Activated T-cell treated with anti-CD3 and anti-CD28 coated beads, Interleukin-2, amount 50 U/mL, for 24 hours (primary cell): ENCODE measurements around the gene SLC35F5.
"Not testable (repeated sequence)": the region's sequence is repeated elsewhere in the genome, so short reads cannot be mapped to it uniquely, and the experiment has no call there.

Experiments used
- DNase-seq: peaks from one replicate; pipeline ENCODE4 v3.0.0-alpha.2; 2020
- H3K27ac Mint-ChIP-seq: 2 replicates; pipeline ENCODE4 v1.8.0; 2020; ENCODE audit warnings: mild to moderate bottlenecking, mixed read lengths
- H3K27me3 Mint-ChIP-seq: 2 replicates; pipeline ENCODE4 v1.8.0; 2020; ENCODE audit warnings: mixed read lengths
- H3K36me3 Mint-ChIP-seq: 2 replicates; pipeline ENCODE4 v1.8.0; 2020; ENCODE audit warnings: low read depth, mixed read lengths
- H3K4me1 Mint-ChIP-seq: 2 replicates; pipeline ENCODE4 v1.8.0; 2020; ENCODE audit warnings: low read depth, mixed read lengths
- H3K4me3 Mint-ChIP-seq: 2 replicates; pipeline ENCODE4 v1.8.0; 2020; ENCODE audit warnings: mild to moderate bottlenecking, moderate library complexity, mixed read lengths
- H3K9me3 Mint-ChIP-seq: 2 replicates; pipeline ENCODE4 v1.8.0; 2020; ENCODE audit warnings: mixed read lengths

SLC35F5 gene

DNA sequence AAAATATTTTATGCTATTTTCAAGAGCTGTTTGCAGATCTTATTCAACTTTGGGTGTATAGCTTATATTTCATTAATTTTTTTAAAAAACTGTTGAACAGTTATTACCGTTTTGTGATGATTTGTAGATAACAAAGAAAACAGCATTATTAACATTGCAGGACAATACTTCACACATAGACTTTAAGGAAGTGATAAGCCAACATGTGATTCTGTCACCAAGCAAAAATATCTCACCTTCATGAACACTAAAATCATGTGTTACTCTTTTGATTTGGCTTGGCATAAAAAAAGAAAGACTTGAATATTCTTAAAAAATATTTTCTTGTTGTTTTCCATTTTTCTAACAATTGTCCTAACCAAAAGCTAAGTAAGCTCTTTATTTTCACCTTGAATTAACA is 33.0 kb downstream of the SLC35F5 start:
- no peaks in the 10 kb centered on the region for H3K9me3 Mint-ChIP-seq
- H3K4me3 Mint-ChIP-seq: no peak overlapping the region
- H3K27me3 Mint-ChIP-seq: no peaks in the 10 kb centered on the region
- no peak for DNase-seq
- H3K27ac Mint-ChIP-seq: no peak overlapping the region
- H3K4me1 Mint-ChIP-seq: peaks cover 2% of the 10 kb centered on the region
- peaks cover 45% of the 10 kb centered on the region for H3K36me3 Mint-ChIP-seq

DNA sequence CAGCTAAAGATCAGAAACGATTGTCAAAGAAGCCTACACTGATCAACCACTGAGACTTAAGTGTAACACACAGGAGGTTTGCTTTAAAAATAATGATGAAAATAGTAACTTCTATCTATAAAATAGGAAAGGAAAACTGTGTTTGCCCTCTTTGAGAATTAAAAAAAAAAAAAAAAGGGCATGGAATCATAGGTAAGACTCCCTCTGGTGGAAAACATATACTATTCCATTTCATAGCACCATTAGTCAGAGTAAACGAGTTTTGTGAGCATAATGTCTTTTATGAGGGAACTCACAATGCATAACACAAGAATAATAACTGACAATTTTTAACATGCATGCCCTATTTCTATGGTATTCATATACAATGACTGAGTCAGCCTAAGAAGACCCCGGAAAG is 36.3 kb downstream of the SLC35F5 start:
- Mint-ChIP-seq H3K27ac (no peak overlapping the region), H3K36me3 (peaks cover 53% of the 10 kb centered on the region), H3K4me3 (no peak overlapping the region), H3K27me3 (no peaks in the 10 kb centered on the region), H3K9me3 (no peaks in the 10 kb centered on the region), H3K4me1 (no peaks in the 10 kb centered on the region)
- no peak for DNase-seq

DNA sequence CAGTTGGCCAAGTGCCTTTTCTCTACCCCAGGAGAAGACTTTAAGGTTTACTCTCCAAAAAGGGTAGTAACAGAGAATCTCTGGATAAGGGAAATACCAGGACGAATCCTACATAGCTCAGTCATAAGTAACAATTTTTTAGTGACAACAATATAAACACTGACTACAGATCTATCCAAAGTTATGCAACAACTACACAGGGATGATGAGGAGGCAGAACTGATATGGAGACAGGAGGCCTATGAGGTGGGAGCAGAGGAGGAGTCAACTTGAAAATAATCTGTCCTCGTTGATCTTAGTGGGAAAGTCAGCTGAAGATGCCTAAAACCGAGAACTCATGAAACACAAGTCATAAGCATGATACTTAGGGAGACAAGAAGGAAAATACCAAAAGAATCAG is 40.2 kb downstream of the SLC35F5 start:
- H3K9me3 Mint-ChIP-seq: no peaks in the 10 kb centered on the region
- H3K27me3 Mint-ChIP-seq: no peaks in the 10 kb centered on the region
- H3K36me3 Mint-ChIP-seq: peaks cover 63% of the 10 kb centered on the region
- H3K4me1 Mint-ChIP-seq: peaks cover 3% of the 10 kb centered on the region
- no peak overlapping the region for H3K27ac Mint-ChIP-seq
- no peak overlapping the region for H3K4me3 Mint-ChIP-seq
- no peak for DNase-seq

DNA sequence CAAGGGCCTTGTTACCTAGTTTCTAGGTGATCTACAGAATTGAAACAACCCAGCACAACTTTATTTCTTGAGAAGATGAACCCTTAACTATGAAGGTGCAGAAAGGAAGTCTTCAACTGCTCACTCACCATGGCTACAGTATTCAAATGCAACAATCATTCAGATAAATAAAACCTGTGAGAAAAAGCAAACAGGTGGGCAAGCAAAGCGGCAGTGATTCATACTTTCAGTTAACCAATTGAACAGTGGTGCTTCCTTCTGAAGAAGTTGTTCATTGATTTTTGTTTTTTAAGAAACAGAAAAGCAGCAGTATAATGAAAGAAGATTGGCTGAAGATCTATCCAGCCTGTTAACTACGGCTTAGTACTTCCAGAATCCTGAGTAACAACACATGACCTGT is 43.5 kb downstream of the SLC35F5 start:
- H3K9me3 Mint-ChIP-seq: no peaks in the 10 kb centered on the region
- no peak overlapping the region for H3K4me3 Mint-ChIP-seq
- no peaks in the 10 kb centered on the region for H3K27me3 Mint-ChIP-seq
- peaks cover 50% of the 10 kb centered on the region for H3K36me3 Mint-ChIP-seq
- peaks cover 3% of the 10 kb centered on the region for H3K4me1 Mint-ChIP-seq
- H3K27ac Mint-ChIP-seq: no peak overlapping the region
- DNase-seq: no peak

DNA sequence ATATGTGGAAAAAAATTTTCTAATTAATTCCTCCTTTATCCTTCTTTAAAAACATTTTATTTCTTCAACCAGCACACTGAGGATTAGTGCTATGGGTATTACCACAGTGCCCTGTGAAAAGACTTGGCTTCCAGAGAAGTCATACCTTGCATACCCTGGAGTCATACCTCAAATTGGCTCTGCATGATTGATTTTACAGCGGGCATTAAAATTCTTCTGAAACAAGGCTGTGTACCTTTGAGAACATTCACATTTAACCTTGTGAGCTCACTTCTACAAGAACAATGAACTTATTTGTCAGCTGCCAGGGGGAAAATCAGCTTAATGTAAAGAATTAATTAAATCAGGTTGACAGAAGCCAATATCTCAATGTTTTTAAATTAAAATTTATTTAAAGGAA is 44.6 kb downstream of the SLC35F5 start:
- peaks cover 41% of the 10 kb centered on the region for H3K36me3 Mint-ChIP-seq
- H3K27me3 Mint-ChIP-seq: no peaks in the 10 kb centered on the region
- H3K4me3 Mint-ChIP-seq: no peak overlapping the region
- no peak for DNase-seq
- no peaks in the 10 kb centered on the region for H3K9me3 Mint-ChIP-seq
- no peak overlapping the region for H3K27ac Mint-ChIP-seq
- peaks cover 3% of the 10 kb centered on the region for H3K4me1 Mint-ChIP-seq

DNA sequence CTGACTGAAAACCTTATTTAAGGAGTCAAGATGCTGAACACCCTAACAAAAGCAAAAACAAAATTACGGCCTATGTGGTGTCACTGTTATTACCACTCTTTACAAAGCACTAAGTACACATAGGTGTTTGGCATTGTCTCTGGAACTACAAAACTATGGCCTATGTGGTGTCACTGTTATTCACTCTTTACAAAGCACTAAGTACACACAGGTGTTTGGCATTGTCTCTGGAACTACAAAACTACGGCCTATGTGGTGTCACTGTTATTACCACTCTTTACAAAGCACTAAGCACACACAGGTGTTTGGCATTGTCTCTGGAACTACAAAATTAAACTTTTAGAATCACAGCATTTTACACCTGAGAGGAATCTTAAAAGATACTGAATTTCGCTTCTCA is 47.4 kb downstream of the SLC35F5 start:
- Mint-ChIP-seq H3K9me3 (no peaks in the 10 kb centered on the region), H3K27me3 (no peaks in the 10 kb centered on the region), H3K36me3 (peaks cover 22% of the 10 kb centered on the region), H3K4me3 (no peak overlapping the region), H3K4me1 (peaks cover 3% of the 10 kb centered on the region), H3K27ac (no peak overlapping the region)
- no peak for DNase-seq

DNA sequence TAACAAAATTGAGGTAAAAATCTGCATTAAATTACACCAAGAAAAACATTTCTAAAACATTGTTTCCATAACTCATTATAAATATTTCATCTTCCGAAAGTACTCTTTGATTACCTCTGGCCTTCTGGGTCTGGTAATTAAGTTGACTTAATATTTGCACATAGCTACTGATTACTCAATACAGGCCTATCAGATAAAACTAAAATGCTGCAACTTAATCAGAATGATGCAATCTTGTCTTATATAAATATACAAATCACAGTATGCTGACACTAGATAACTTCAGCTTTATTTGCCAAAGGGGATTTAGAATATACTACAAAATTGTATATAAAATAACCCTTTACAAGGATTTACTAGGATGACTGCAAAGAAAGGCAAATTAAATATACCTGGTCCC is 49.3 kb downstream of the SLC35F5 start:
- Mint-ChIP-seq H3K9me3 (no peaks in the 10 kb centered on the region), H3K4me1 (peaks cover 5% of the 10 kb centered on the region), H3K36me3 (peaks cover 15% of the 10 kb centered on the region), H3K27ac (no peak overlapping the region), H3K4me3 (no peak overlapping the region), H3K27me3 (no peaks in the 10 kb centered on the region)
- DNase-seq: no peak

DNA sequence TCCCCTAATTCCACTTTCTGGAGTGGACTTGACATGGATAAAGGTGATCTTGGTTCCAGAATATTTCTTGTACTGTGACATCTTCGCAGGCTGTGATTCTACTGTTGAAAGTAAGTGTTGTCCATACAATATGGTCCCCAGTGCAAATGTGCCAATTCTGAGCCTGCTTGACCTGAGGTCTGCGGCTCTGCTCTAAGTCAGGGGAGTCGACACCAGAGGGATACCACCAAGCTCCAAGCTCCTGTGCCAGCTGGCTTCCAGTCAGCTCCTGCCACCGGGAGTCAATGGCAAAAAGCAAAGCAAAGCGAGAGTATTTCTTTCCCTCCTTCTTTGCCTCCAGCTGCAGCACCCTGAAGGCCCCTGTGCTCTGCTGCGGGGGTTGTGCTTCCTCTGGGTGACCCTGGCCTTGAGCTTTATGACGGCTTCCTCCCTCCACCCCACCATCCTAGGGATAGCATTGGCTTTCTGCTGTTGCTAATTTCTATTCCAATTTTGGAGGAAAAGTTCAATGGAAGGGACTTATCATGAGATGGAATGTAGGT is 50.4 kb downstream of the SLC35F5 start:
- Mint-ChIP-seq H3K27ac (no peak overlapping the region), H3K4me1 (peaks cover 5% of the 10 kb centered on the region), H3K36me3 (peaks cover 12% of the 10 kb centered on the region), H3K27me3 (no peaks in the 10 kb centered on the region), H3K4me3 (no peak overlapping the region), H3K9me3 (no peaks in the 10 kb centered on the region)
- no peak for DNase-seq

DNA sequence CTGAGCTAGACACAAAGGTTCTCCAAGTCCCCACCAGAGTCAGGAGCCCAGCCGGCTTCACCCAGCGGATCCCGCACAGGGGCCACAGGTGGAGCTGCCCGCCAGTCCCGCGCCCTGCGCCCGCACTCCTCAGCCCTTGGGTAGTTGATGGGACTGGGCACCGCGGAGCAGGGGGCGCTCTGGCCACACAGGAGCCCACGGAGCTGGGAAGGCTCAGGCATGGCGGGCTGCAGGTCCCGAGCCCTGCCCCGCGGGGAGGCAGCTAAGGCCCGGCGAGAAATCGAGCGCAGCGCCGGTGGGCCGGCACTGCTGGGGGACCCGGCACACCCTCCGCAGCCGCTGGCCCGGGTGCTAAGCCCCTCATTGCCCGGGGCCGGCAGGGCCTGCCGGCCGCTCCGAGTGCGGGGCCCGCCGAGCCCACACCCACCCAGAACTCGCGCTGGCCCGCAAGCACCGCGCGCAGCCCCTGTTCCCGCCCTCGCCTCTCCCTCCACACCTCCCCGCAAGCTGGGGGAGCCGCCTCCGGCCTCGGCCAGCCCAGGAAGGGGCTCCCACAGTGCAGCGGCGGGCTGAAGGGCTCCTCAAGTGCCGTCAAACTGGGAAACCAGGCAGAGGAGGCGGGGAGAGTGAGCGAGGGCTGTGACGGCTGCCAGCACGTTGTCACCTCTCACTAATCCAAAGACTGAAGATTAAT is 52.0 kb downstream of the SLC35F5 start:
- DNase-seq, H3K4me3 Mint-ChIP-seq, H3K27ac Mint-ChIP-seq, H3K27me3 Mint-ChIP-seq, H3K9me3 Mint-ChIP-seq: not testable (repeated sequence)
- H3K4me1 Mint-ChIP-seq: peaks cover 16% of the 10 kb centered on the region
- H3K36me3 Mint-ChIP-seq: peaks cover 12% of the 10 kb centered on the region

DNA sequence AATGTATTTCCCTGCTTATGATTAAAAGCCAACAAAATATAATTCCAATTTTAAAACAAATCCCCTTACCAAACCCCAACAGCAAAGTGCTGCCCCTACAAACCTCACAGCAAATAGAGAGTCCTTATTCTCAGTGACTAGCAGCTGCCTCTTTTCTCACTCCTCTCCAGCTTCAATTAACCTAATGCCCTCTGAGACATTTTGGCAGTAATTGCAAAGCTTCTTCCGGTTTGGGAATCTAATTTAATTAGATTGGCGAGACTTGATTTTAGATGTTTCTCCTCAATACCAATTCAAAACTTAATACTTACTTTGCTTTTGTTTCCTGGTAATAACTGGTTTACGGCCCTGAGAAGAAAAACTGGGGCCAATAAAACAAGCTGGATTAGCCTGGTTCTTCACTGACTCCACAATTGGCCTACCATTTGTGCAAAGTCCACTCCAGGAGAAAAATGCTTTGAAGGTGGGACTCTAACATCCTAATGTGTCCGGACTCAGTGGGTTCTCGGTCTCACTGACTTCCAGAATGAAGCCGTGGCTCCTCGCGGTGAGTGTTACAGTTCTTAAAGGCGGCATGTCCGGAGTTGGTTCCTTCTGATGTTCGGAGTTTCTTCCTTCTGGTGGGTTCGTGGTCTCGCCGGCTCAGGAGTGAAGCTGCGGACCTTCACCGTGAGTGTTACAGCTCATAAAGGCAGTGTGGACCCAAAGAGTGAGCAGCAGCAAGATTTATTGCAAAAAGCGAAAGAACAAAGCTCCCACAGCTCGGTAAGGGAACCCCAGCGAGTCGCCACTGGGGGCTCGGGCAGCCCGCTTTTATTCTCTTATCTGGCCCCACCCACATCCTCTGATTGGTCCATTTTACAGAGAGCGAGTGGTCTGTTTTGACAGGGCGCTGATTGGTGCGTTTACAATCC is 52.8 kb downstream of the SLC35F5 start:
- Mint-ChIP-seq H3K9me3 (peaks cover 2% of the 10 kb centered on the region), H3K27me3 (no peaks in the 10 kb centered on the region), H3K4me1 (peaks cover 24% of the 10 kb centered on the region), H3K4me3 (no peak overlapping the region), H3K27ac (peak overlapping the region; percentile 38), H3K36me3 (peaks cover 12% of the 10 kb centered on the region)
- DNase-seq: no peak

DNA sequence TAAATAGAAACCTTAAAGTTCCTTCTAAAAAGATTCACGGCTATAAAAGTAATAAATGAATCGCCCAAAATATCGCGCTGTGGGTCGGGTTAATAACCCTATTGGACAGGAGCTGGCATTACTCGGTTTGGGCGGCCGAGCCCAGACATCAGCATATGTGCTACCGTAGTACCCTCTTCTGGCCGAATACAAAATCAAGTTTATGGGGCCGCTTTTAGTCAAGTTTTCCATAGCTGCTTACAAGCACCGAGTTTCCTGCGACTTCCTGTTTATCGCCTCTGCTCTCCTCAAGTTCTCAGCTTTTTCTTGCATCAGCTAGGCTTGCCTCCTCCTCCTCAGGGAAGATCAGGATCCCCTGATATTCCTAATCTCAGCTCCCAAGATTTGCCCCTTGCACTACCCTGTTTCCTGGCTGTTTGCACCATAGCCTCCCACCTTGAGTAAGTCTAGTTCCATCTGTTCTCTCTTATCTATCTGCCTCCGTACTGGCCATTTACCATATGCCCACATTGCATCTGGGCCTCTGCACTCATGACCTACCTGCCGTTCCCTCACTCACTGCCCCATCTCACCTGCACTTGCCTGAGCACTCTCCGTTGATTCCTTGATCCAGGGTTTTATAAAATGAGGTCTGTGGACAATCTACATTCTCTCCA is 56.1 kb downstream of the SLC35F5 start:
- DNase-seq: peak; percentile 49

DNA sequence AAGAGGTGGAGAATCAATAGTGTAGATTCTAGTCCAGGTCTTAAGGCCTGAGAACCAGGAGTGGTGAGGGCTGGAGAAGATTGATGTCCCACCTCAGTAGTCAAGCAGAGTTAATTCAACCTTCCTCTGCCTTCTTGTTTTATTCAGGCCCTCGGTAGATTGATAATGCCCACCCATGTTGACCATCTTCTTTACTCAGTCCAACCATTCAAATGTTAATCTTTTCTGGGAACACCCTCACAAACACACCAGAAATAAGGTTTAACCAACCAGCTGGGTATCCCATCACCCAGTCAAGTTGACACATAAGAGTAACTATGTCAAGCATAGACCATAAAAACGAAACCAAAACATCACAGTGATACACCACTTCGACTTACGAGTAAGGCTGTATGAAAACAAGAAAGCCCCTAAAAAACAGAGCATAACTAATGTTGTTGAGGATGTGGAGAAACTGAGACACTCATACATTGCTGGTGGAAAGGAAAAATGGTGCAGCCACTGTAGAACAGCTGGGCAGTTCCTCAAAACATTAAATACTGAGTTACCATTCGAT is 57.5 kb downstream of the SLC35F5 start:
- Mint-ChIP-seq H3K4me3 (peak overlapping the region; percentile 45), H3K36me3 (peaks cover 4% of the 10 kb centered on the region), H3K4me1 (peaks cover 46% of the 10 kb centered on the region), H3K27me3 (no peaks in the 10 kb centered on the region), H3K27ac (peak overlapping the region; percentile 85), H3K9me3 (peaks cover 4% of the 10 kb centered on the region)
- no peak for DNase-seq

More for the DNA sequence above, 56.1 kb downstream of the SLC35F5 start:
- Mint-ChIP-seq H3K9me3 (peaks cover 4% of the 10 kb centered on the region), H3K4me1 (peaks cover 35% of the 10 kb centered on the region), H3K36me3 (peaks cover 11% of the 10 kb centered on the region), H3K27me3 (no peaks in the 10 kb centered on the region), H3K4me3 (peak overlapping the region; percentile 58), H3K27ac (peak overlapping the region; percentile 84)

DNA sequence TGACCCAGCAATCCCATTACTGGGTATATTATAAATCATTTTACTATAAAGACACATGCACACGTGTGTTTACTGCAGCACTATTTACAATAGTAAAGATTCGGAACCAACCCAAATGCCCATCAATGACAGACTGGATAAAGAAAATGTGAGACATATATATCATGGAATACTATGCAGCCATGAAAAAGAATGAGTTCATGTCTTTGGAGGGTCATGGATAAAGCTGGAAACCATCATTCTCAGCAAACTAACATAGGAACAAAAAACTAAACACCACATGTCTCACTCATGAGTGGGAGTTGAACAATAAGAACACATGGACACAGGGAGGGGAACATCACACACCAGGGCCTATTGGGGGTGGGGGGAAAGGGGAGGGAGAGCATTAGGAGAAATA is 58.2 kb downstream of the SLC35F5 start:
- H3K27me3 Mint-ChIP-seq, H3K36me3 Mint-ChIP-seq, DNase-seq, H3K4me3 Mint-ChIP-seq, H3K27ac Mint-ChIP-seq, H3K9me3 Mint-ChIP-seq: not testable (repeated sequence)
- peaks cover 51% of the 10 kb centered on the region for H3K4me1 Mint-ChIP-seq

DNA sequence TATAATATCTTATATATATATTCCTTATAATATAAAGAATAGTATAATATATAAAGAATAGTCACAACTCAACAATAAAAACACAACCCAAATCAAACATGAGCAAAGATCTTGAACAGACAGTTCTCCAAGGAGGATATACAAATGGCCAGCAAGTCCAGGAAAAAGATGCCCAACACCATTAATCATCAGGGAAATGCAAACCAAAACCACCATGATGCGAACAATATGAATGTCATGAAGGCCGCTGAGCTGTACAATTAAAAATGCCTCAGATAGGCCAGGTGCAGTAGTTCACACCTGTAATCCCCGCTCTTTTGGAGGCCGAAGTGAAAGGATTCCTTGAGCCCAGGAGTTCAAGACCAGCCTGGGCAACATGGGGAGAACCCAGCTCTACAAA is 58.9 kb downstream of the SLC35F5 start:
- peaks cover 4% of the 10 kb centered on the region for H3K9me3 Mint-ChIP-seq
- no peak overlapping the region for H3K27ac Mint-ChIP-seq
- peaks cover 56% of the 10 kb centered on the region for H3K4me1 Mint-ChIP-seq
- H3K27me3 Mint-ChIP-seq: no peaks in the 10 kb centered on the region
- DNase-seq: no peak
- no peaks in the 10 kb centered on the region for H3K36me3 Mint-ChIP-seq
- no peak overlapping the region for H3K4me3 Mint-ChIP-seq
